HG02870 (cell line): ENCODE results near the gene FAM135A.
"Not testable (repeated sequence)": the region's sequence is repeated elsewhere in the genome, so short reads cannot be mapped to it uniquely, and the experiment has no call there.

Source experiments
- ATAC-seq: cut with Tn5 transposase; IDR thresholded peaks from one replicate; pipeline ENCODE4 v1.9.1; 2021; ENCODE audit warnings: mild to moderate bottlenecking, moderate library complexity; ENCODE audit not compliant: unreplicated experiment

Gene FAM135A

DNA sequence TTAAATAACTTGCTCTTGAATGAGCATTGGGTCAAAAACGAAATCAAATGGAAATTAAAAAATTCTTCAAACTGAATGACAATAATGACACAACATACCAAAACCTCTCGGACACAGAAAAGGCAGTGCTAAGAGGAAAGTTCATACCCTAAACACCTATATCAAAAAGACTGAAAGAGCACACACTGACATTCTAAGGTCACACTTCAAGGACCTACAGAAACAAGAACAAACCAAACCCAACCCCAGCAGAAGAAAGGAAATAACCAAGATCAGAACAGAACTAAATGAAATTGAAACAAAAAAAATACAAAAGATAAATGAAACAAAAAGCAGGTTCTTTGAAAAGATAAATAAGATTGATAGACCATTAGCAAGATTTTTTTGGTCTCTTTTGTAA, 194.1 kb downstream of the FAM135A start:
- not testable (repeated sequence) for ATAC-seq

DNA sequence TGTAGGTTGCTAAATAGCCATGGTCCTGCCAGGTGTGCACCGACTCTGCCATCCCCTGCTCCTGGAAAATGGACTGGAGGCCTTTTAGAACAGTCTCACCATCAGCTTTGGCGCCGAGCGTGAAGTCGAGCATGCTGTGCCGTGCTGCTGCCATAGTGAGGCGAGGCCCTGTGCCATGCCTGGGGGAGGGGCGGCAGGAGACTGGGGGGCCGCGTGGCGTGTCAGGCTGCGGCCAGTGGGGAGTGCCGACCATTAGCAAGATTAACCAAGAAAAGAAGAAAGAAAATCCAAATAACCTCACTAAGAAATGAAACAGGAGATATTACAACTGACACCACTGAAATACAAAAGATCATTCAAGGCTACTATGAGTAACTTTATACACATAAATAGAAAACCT, 195.9 kb downstream of the FAM135A start:
- not testable (repeated sequence) for ATAC-seq
